ENCODE measurements around the gene SGMS1.

SGMS1 gene

GRCh38 chr10:50324680-50325393 is 298.9 kb downstream of the SGMS1 start:
- no peak for DNase-seq

DNA sequence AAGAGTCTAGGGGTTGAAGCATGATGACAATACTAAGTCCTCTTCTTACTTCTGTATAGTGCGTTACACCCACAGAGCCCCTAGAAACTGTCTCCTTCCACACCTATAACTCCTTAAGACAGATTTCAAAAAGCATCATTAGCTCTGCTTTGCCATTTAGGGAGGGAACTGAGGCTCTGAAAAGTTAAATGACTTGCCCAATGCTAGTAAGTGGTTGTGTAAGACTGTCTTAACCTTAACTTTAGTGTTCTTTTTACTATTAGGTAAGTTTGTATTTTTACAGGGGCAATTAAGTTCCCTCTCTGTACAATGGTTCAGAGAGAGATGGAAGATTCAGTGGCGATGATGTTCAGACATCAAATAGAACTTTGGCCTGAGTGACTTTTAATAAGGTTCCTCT is 299.7 kb downstream of the SGMS1 start:
- DNase-seq, result no peak

DNA sequence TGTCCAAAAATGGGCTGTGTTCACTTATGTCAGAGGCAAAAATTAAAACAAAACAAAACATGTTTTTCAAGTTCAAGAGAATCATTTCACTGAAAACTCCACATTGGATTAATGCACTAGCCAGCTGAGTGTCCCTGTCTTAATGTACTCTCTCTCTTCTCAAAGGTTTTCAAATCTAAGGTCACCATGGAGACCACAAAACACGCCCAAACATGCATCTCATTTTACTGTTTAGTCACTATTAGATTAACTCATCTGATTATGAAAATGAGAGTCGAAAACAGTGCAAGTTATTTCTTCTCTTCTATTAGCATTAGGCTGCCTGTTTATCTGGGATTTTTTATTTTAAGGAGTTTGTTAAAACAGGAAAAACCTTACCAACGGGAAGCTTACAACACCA is 301.7 kb downstream of the SGMS1 start:
- peak; percentile 1 for DNase-seq

- no peak for DNase-seq
Measured at GRCh38 chr10:50318129-50318528, 305.6 kb downstream of the SGMS1 start.

DNA sequence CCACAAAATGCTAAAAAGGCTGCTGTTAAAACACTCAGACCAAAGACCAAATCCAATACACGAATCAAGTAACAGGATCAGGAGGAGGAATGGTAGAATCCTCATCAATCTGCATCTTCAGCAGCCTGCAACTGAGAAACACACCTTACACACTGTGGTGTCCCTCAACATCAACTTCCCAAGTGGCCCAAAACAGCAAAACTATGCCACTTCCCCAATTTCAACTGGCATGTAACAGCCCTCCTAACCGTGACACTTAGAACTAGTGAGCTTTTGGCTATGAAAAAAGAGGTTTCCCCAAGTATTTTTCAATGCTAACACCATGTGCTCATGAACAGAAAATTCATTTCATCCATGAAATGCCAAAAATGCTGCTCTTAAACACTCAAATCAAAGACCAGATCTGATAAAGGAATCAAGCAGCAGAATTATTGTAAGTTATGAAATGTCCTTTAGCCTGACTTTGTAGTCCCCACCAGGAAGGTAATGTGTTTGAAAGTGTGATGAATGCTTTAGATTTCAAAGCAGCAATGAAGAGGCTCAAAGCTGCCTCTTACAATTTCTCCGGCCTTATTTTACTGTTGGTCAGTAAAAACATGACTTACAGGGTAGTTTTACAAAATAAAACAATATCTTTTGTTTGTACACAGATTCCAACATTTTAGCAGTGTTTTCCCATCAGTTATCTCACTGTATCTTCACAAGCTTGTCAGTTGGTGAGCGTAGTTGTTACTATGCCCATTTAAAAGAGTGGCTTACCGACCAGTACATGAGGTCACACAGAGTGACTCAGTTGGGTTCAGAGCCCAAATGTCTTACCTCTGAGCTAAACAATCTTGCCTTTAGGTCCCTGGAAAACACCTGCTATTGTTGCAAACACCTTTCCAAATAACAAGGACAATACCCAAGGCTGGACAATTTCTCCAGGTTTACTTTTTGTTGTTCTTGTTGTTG is 306.8 kb downstream of the SGMS1 start:
- no peak for DNase-seq

DNA sequence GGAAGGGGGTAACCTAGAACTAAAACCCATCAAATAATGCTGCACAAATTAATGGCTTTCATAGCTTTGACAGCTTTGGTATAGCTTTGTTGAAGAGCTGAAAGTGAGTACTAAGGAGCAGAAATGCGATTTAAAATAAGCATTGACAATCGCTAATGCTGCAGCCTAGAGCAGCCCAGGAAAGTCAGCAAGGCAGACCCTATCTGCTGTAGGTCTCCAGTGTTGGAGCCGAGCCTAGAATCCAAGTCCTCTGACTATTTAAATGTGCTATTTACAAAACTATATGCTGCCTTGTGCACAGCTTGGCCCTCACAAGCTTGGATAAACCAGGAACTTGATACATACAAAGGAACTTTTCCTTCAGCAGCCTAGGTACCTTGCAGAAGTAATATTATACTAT is 307.6 kb downstream of the SGMS1 start:
- no peak for DNase-seq

GRCh38 chr10:50315424-50315823 is 308.3 kb downstream of the SGMS1 start:
- DNase-seq, result no peak

DNA sequence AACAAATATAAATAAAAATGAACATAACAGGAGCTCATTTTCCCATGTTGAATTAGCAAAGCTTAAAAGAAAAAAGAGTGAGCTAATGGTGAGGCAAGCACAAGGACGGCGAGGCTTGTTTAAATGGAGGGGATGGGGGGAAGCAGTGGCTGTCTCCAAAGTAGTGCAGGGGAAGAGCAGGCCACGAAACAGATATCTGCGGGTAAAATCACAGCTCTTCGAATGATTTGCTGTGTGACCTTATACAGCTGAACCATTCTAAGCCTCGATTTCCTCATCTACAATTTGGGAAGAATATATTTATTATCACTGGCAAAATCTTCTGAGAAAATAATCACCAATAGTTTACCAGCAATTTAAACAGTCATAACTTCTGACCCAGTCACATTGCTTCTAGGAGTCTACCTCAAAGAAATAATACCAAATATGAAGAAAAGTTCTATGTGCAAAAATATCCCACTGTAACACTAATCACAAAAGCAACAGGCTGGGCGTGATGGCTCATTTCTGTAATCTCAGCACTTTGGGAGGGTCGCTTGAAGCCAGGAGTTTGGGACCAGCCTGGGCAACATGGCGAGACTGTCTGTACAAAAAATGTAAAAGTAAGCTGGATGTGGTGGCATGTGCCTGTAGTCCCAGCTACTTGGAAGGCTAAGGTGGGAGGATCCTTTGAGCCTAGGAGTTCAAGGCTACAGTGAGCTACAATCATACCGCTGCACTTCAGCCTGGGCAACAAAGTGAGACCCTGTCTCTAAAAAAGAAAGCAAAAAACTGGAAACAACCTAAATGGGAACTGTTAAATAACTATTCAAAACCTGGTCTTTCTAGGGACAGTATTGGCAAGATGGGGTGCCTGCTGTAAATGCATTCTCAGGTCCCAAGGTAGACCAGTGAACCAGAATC is 309.3 kb downstream of the SGMS1 start:
- DNase-seq, result no peak

DNA sequence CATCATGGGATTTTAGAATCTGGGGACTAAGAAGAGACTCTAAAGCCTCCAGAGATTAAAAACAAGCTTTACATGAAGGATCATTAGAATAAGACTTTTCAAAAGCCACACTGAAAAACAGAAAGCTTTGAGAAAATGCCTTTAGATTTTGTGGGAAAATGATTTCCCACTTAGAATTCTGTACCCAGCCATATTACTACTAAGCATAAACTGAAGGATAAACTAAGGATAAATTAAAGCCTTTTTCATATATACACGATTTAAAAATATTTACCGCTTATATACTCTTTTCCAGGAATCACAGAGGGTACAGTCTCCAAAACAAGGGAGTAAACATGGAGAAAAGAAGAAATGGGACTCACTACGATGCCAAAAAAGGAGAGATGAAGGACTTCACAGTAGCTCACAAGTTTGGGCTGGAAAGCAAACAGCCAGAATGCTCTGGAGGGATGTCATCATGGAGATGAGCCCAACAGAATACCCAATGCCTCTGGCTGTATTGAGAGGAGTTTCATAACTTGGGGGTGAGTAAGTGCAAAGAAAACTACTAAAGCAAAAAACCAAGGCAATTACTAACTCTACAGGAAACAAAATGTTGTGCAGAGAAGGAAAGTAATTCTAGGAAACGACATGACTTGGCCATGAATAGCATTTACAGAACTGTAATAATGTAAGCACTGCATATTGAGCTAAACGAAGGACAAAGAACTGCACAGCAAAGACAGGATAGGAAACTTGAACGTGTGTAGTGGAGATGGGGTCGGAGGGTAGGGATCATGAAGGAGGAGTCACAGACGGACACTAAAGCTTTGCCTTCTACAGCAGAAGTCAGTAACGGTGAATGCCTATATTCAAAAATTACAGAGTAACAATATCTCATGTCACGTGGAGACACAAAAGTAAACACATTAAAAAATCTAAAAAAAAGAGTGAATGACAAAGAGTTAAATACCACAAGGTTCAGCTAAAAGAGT is 311.0 kb downstream of the SGMS1 start:
- no peak for DNase-seq

DNA sequence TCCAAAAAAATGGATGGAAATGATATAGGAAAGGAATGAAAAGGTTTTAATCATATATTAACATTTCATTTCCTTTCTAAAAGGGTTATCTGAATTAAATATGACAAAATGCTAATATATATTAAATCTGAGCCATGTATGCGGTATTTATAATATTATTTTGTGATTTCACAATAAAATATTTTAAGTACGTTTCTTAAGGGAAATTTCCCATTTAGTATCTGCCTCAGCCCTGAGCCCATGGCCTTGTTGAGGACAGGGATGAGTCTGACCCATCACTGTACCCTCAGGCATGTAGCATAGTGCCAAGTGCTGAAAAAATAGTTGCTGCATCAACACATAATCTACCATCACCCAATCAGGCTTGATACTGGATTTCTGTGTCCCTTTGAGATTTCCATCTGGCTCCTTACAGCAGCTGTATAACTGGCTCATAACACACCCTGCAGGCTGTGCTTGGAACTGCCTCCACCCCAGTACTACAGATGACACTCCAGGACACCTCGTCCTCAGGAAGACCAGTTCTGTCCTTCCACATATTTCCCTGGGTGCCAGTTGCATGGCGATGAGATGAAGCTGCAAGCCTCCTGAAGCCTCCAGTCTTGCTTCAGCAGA is 313.1 kb downstream of the SGMS1 start:
- peak; percentile 5 for DNase-seq

GRCh38 chr10:50309342-50309741 is 314.4 kb downstream of the SGMS1 start:
- DNase-seq, result no peak

- DNase-seq, result no peak
Measured at GRCh38 chr10:50304660-50305059, 319.1 kb downstream of the SGMS1 start.

- no peak for DNase-seq
Measured at GRCh38 chr10:50299948-50300669, 323.6 kb downstream of the SGMS1 start.

- DNase-seq, result no peak
Measured at GRCh38 chr10:50295367-50295766, 328.4 kb downstream of the SGMS1 start.

GRCh38 chr10:50294582-50294981 is 329.2 kb downstream of the SGMS1 start:
- DNase-seq, result no peak

DNA sequence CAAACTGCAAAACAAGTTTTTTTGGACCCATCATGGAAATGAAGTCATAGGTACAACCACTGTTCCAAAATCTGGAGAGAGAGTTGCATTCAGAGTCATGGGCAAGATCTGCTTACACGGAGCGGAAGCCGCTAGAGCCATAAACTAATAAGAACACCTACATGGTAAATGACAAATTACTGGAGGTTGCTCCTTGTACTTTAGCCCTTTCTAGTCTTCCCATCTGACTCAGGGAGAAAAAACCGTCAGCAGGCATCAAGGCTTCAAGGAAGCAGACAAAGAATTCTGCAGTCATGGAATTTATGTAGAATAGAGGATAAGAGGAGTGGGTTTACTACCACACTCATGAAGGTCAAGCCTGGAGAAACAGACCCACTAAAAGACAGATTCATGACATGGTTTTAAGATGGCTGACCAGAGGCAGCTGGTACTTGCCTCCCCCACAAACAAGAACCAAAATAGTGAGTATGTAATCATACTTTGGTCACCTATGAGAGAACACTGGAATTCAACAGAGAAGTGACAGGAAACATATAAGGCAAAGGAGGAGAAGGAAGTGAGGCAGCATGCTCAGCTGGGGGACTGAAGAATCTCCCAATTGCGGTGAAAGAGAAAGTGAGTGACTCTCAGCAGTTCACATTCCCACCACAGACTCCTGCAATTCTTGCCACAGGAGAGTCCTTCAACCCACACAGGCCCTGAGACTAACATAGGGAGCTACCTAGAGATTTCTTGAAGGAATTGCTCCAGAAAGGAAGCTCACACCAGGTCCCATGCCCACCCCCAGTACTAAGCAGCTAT is 330.0 kb downstream of the SGMS1 start:
- DNase-seq, result no peak

DNA sequence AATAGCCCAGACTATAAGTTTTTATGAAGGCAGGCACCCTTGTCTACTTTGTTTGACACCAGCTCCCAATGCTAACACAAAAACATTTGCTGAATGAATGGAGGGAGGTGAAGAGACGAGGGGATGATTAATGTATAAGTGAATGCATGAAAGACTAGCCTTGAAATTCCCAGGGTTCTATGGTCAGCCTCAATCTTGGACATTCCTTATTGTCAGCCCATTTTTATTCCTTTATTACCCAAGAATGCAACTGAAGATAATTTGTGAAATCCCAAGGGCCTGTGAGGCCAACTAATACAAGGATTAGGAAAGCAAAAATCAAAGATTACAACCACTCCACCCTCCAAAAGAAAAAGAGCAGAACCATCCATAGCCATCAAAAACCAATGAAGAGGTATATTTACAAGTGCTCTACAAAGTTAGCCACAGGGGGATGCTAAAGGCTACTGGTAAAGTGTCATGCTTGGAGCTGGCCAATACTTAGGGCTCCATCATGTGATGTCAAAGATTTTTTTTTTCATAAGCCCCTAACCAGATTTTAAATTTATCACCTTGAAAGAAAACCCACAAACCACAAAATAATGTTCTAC is 332.4 kb downstream of the SGMS1 start:
- no peak for DNase-seq

DNA sequence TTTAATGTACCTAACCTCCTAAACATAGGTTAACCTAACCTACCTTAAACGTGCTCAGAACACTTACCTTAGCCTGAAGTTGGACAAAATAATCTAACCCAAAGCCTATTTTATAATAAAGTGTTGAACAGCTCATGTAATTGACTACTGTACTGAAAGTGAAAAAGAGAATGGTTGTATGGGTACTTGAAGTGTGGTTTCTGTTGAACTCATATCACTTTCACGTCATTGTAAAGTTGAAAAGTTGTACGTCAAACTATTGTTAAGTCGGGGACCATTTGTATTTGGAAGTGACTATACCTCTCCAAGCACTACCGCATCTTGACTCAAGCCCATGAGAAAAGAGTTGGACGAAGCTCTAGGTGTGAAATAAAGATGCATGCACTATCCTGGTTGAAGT is 334.6 kb downstream of the SGMS1 start:
- DNase-seq, result no peak

Data from CD4-positive, alpha-beta T cell treated with Interferon gamma for 1 hour (primary cell).